ENCODE results near the gene AICDA. TPM values are rescaled to one million over a fixed set of nuclear protein-coding genes. Genes with fewer than 3 reads are reported as not detected.

The AICDA gene
- total RNA-seq, 1 donor: not detected

- no peak overlapping the region for H3K4me3 ChIP-seq (ENCODE audit: low read length)
- peaks cover 3% of the 10 kb centered on the region for H3K4me1 ChIP-seq (ENCODE audit: insufficient read depth, low read length)
- H3K9me3 ChIP-seq (ENCODE audit: low read depth, low read length): no peaks in the 10 kb centered on the region
- H3K27me3 ChIP-seq (ENCODE audit: insufficient read depth, low read length): no peaks in the 10 kb centered on the region
Measured at GRCh38 chr12:8554451-8555195, 58.0 kb downstream of the AICDA start.

GRCh38 chr12:8553088-8553627 lies 59.5 kb downstream of the AICDA start:
- no peaks in the 10 kb centered on the region for H3K27me3 ChIP-seq (ENCODE audit: insufficient read depth, low read length)
- H3K4me3 ChIP-seq (ENCODE audit: low read length): no peak overlapping the region
- H3K9me3 ChIP-seq (ENCODE audit: low read depth, low read length): no peaks in the 10 kb centered on the region
- peaks cover 3% of the 10 kb centered on the region for H3K4me1 ChIP-seq (ENCODE audit: insufficient read depth, low read length)

Other genes starting within 250 kb of the AICDA start
- gene CLEC6A, start 156.9 kb downstream of the AICDA start, total RNA-seq: 1.0 TPM
- 10.9 TPM for gene CLEC4D, start 99.4 kb downstream of the AICDA start, total RNA-seq
- gene CLEC4E, start 72.0 kb downstream of the AICDA start, total RNA-seq: 25.6 TPM
- gene MFAP5, start 50.0 kb upstream of the AICDA start, total RNA-seq: not detected
- gene RIMKLB, start 85.1 kb upstream of the AICDA start, total RNA-seq: 8.3 TPM
- gene A2ML1, start 209.8 kb upstream of the AICDA start, total RNA-seq: not detected

Measured in mononuclear cell (primary cell).